CD4-positive, CD25-positive, alpha-beta regulatory T cell (primary cell): ENCODE measurements around the gene ZNF239. TPM values are rescaled to one million over a fixed set of nuclear protein-coding genes. Genes with fewer than 3 reads are reported as not detected.

ENCODE experiments used
- ATAC-seq, 2 donors: fragments of 150-1000 bp; cut with Tn5 transposase; one replicate each; pipeline ENCODE4 v1.10.0; 2021; ENCODE audit warnings: low read depth in 2 of 2, moderate number of reproducible peaks in 2 of 2, moderate library complexity in 1 of 2
- DNase-seq, 3 donors: peaks; one replicate each; pipeline versions ENCODE4 v3.0.0 to v3.0.0-alpha.2; 2012 to 2022; ENCODE audit warnings: mixed read lengths in 1 of 3
- H3K27ac ChIP-seq: one replicate; pipeline ENCODE4 v1.7.0; 2013; ENCODE audit warnings: mild to moderate bottlenecking, low read length; ENCODE audit not compliant: insufficient read depth, poor library complexity, severe bottlenecking
- H3K27me3 ChIP-seq: one replicate; pipeline ENCODE4 v1.7.0; 2013; ENCODE audit warnings: low read length; ENCODE audit not compliant: control insufficient read depth, insufficient read depth
- H3K36me3 ChIP-seq: one replicate; pipeline ENCODE4 v1.7.0; 2013; ENCODE audit warnings: mild to moderate bottlenecking, low read length, moderate library complexity; ENCODE audit not compliant: control insufficient read depth, insufficient read depth
- H3K4me1 ChIP-seq: 2 replicates; pipeline ENCODE4 v1.7.0; 2013; ENCODE audit warnings: mild to moderate bottlenecking, low read length; ENCODE audit not compliant: insufficient read depth, control insufficient read depth, poor library complexity, severe bottlenecking
- H3K4me3 ChIP-seq: one replicate; pipeline ENCODE4 v1.7.0; 2013; ENCODE audit warnings: low read depth, mild to moderate bottlenecking, low read length, moderate library complexity
- H3K9me3 ChIP-seq, 2 experiments: 1 replicate in 1 of 2; 2 replicates in 1 of 2; pipeline ENCODE4 v1.7.0; 2013; ENCODE audit warnings: low read length in 2 of 2, mild to moderate bottlenecking in 1 of 2, moderate library complexity in 1 of 2; ENCODE audit not compliant: control insufficient read depth in 2 of 2
- H3K27ac Mint-ChIP-seq, 3 donors: one replicate each; pipeline ENCODE4 v1.8.0; 2020 to 2022; ENCODE audit warnings: mild to moderate bottlenecking in 3 of 3, mixed read lengths in 3 of 3, moderate library complexity in 2 of 3
- H3K27me3 Mint-ChIP-seq: one replicate; pipeline ENCODE4 v1.8.0; 2022; ENCODE audit warnings: mild to moderate bottlenecking, mixed read lengths
- H3K36me3 Mint-ChIP-seq: one replicate; pipeline ENCODE4 v1.8.0; 2020; ENCODE audit warnings: mixed read lengths
- H3K4me1 Mint-ChIP-seq, 4 donors: one replicate each; pipeline ENCODE4 v1.8.0; 2020 to 2022; ENCODE audit warnings: mixed read lengths in 4 of 4, mild to moderate bottlenecking in 1 of 4
- H3K4me3 Mint-ChIP-seq, 4 donors: one replicate each; pipeline ENCODE4 v1.8.0; 2020 to 2022; ENCODE audit warnings: mild to moderate bottlenecking in 4 of 4, mixed read lengths in 4 of 4, moderate library complexity in 3 of 4
- H3K9me3 Mint-ChIP-seq, 7 donors: one replicate each; pipeline ENCODE4 v1.8.0; 2020 to 2022; ENCODE audit warnings: mixed read lengths in 7 of 7, mild to moderate bottlenecking in 3 of 7, moderate library complexity in 2 of 7
- polyA plus RNA-seq, 4 donors: library from polyadenylated mRNA; unstranded; fragments of 300-500 nt; fragmentation: Illumina TruSeq; gene quantifications; one replicate each; pipeline ENCODE4 v1.2.3, GENCODE V29; 2021
- total RNA-seq: library from RNA; stranded (reverse); gene quantifications from one replicate; pipeline ENCODE4 v1.2.3, GENCODE V29; 2022

The ZNF239 gene
- 0.81 TPM for total RNA-seq
- polyA plus RNA-seq, result 1 to 10 TPM in 3 of 4 donors, under 1 TPM in 1; 0.75 to 2.6 (median 1.7) TPM

GRCh38 chr10:43574001-43574892 lies at the start of gene ZNF239:
Gene ZNF239 (minus strand): TSS chr10:43574616. CDS start chr10:43558079, 16,537 bp downstream.
- peaks cover 8% of the 10 kb centered on the region for H3K36me3 Mint-ChIP-seq
- Histone ChIP-seq H3K4me3 (peak within 1 kb of the TSS; percentile 87), H3K27me3 (no peaks in the 10 kb centered on the region), H3K4me1 (peaks cover 24% of the 10 kb centered on the region), H3K9me3 (no peaks in the 10 kb centered on the region), H3K27ac (peak within 1 kb of the TSS; percentile 78), H3K36me3 (no peaks in the 10 kb centered on the region)
- no peaks in the 10 kb centered on the region for H3K27me3 Mint-ChIP-seq
- ATAC-seq, result peak; percentile 87 to 90
- peaks cover 26 to 63% (median 32%) of the 10 kb centered on the region in 4 donors for H3K4me1 Mint-ChIP-seq
- DNase-seq, result peak; percentile 72 to 84 (median 80)
- peak within 1 kb of the TSS; percentile 82 to 95 (median 90) for H3K4me3 Mint-ChIP-seq
- peaks cover 0 to 4% (median 0%) of the 10 kb centered on the region in 7 donors for H3K9me3 Mint-ChIP-seq
- H3K27ac Mint-ChIP-seq, result peak within 1 kb of the TSS; percentile 94 to 99 (median 96)

GRCh38 chr10:43623351-43623750 lies 48.9 kb upstream of the ZNF239 start:
- Mint-ChIP-seq H3K9me3 (peaks cover 0 to 23% (median 5%) of the 10 kb centered on the region in 7 donors), H3K27me3 (peaks cover 4% of the 10 kb centered on the region), H3K4me1 (peaks cover 3 to 21% (median 9%) of the 10 kb centered on the region in 4 donors), H3K4me3 (peak overlapping the region in 3 of 4 donors; percentile 80 to 86 (median 83)), H3K27ac (peak overlapping the region; percentile 22 to 46 (median 34)), H3K36me3 (peaks cover 5% of the 10 kb centered on the region)
- Histone ChIP-seq H3K4me1 (no peaks in the 10 kb centered on the region), H3K36me3 (no peaks in the 10 kb centered on the region), H3K9me3 (peaks cover 9 to 27% of the 10 kb centered on the region in 2 experiments), H3K27ac (no peak overlapping the region), H3K4me3 (peak overlapping the region; percentile 75), H3K27me3 (no peaks in the 10 kb centered on the region)
- DNase-seq (peak in 2 of 3 donors; percentile 15 to 41), ATAC-seq (no peak)

GRCh38 chr10:43622038-43622437 lies 47.6 kb upstream of the ZNF239 start:
- Mint-ChIP-seq H3K27me3 (peaks cover 4% of the 10 kb centered on the region), H3K36me3 (peaks cover 6% of the 10 kb centered on the region), H3K4me3 (peak overlapping the region in 3 of 4 donors; percentile 2 to 15 (median 5)), H3K9me3 (peaks cover 0 to 26% (median 9%) of the 10 kb centered on the region in 7 donors), H3K27ac (peak overlapping the region in 1 of 3 donors; percentile 9), H3K4me1 (peaks cover 3 to 21% (median 9%) of the 10 kb centered on the region in 4 donors)
- peaks cover 15 to 38% of the 10 kb centered on the region in 2 experiments for H3K9me3 ChIP-seq
- no peak overlapping the region for H3K4me3 ChIP-seq
- no peaks in the 10 kb centered on the region for H3K4me1 ChIP-seq
- no peak for DNase-seq
- no peaks in the 10 kb centered on the region for H3K27me3 ChIP-seq
- H3K27ac ChIP-seq, result no peak overlapping the region
- no peak for ATAC-seq
- peaks cover 3% of the 10 kb centered on the region for H3K36me3 ChIP-seq

DNA sequence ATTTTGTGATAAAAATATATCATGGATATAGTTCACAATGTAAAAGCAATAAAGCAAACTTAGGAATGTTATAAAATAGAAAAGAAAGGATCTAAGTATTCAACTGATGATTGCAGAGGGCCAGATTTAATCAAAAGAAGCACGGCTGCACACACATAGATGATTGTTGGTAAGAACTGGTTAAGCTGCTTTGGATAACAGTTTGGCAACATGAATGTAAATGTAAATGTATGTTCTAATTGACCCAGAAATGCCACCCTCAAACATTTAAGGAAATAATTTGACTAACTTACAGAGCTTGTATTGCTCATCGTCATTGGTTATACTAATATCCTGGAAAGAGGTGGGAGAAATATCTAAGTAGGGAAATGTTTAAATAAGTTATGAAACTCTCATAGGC lies 45.0 kb upstream of the ZNF239 start:
- DNase-seq (no peak), ATAC-seq (no peak)
- no peak overlapping the region for H3K4me3 Mint-ChIP-seq
- peaks cover 36 to 55% of the 10 kb centered on the region in 2 experiments for H3K9me3 ChIP-seq
- H3K4me1 Mint-ChIP-seq, result peaks cover 3 to 21% (median 9%) of the 10 kb centered on the region in 4 donors
- peaks cover 20% of the 10 kb centered on the region for H3K36me3 ChIP-seq
- no peak overlapping the region for H3K27ac ChIP-seq
- H3K4me3 ChIP-seq, result no peak overlapping the region
- no peaks in the 10 kb centered on the region for H3K27me3 Mint-ChIP-seq
- H3K9me3 Mint-ChIP-seq, result peaks cover 0 to 46% (median 17%) of the 10 kb centered on the region in 7 donors
- peaks cover 31% of the 10 kb centered on the region for H3K36me3 Mint-ChIP-seq
- no peaks in the 10 kb centered on the region for H3K4me1 ChIP-seq
- H3K27ac Mint-ChIP-seq, result no peak overlapping the region
- H3K27me3 ChIP-seq, result no peaks in the 10 kb centered on the region

DNA sequence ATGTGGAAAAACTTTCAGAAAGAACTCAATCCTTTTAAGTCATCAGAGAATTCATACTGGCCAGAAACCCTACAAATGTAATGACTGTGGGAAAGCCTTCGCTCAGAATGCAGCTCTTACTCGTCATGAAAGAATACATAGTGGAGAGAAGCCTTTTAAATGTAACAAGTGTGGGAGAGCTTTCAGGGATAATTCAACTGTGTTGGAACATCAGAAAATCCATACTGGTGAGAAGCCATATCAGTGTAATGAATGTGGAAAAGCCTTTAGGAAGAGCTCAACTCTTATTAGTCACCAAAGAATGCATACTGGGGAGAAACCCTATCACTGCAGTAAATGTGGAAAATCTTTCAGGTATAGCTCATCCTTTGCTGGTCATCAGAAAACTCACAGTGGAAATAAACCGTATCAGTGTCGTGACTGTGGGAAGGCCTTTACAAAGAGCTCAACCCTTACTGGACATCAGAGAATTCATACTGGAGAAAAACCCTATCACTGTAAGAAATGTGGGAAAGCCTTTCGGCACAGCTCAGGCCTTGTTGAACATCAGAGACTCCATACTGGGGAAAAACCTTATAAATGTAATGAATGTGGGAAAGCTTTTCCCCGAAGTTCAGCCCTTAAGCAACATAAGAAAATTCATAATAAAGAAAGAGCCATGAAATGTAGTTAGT lies 42.4 kb upstream of the ZNF239 start:
- no peaks in the 10 kb centered on the region for H3K4me1 ChIP-seq
- Mint-ChIP-seq H3K27ac (no peak overlapping the region), H3K27me3 (no peaks in the 10 kb centered on the region), H3K4me3 (no peak overlapping the region), H3K36me3 (peaks cover 48% of the 10 kb centered on the region), H3K9me3 (peaks cover 0 to 49% (median 19%) of the 10 kb centered on the region in 7 donors), H3K4me1 (peaks cover 0 to 2% (median 0%) of the 10 kb centered on the region in 4 donors)
- H3K27me3 ChIP-seq, result no peaks in the 10 kb centered on the region
- no peak for ATAC-seq
- no peak for DNase-seq
- H3K36me3 ChIP-seq, result peaks cover 39% of the 10 kb centered on the region
- H3K9me3 ChIP-seq, result peaks cover 43 to 50% of the 10 kb centered on the region in 2 experiments
- H3K27ac ChIP-seq, result no peak overlapping the region
- no peak overlapping the region for H3K4me3 ChIP-seq

GRCh38 chr10:43610636-43611035 lies 36.2 kb upstream of the ZNF239 start:
- Histone ChIP-seq H3K27me3 (no peaks in the 10 kb centered on the region), H3K9me3 (peaks cover 3 to 15% of the 10 kb centered on the region in 2 experiments), H3K27ac (no peak overlapping the region), H3K36me3 (peaks cover 42% of the 10 kb centered on the region), H3K4me3 (no peak overlapping the region), H3K4me1 (peaks cover 10% of the 10 kb centered on the region)
- DNase-seq (no peak), ATAC-seq (no peak)
- Mint-ChIP-seq H3K4me3 (peak overlapping the region in 2 of 4 donors; percentile 72 to 77), H3K27me3 (no peaks in the 10 kb centered on the region), H3K27ac (no peak overlapping the region), H3K9me3 (peaks cover 0 to 13% (median 5%) of the 10 kb centered on the region in 7 donors), H3K4me1 (peaks cover 20 to 28% (median 23%) of the 10 kb centered on the region in 4 donors), H3K36me3 (peaks cover 63% of the 10 kb centered on the region)

DNA sequence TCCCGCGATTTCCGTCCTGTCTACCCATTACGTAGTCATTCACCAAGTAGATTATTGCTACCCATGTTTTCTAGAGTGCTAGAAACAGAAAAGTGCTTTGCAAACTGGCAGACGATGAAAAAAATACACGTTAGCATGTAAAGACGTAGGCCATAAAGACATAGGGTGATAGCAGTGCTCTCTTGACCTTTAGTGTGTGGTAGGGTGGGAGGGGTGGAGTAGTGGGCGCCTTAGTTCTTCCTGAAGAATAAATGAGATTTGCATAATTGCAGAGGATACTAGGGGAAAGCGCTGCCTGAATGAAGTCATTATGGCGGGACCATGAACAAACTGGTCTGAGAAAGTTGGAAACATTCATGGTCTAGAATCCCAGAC lies 32.8 kb upstream of the ZNF239 start:
- Mint-ChIP-seq H3K4me1 (peaks cover 20 to 28% (median 24%) of the 10 kb centered on the region in 4 donors), H3K4me3 (peak overlapping the region; percentile 85 to 90 (median 88)), H3K36me3 (peaks cover 33% of the 10 kb centered on the region), H3K9me3 (peaks cover 0 to 3% (median 0%) of the 10 kb centered on the region in 7 donors), H3K27ac (peak overlapping the region; percentile 74 to 85 (median 80)), H3K27me3 (no peaks in the 10 kb centered on the region)
- Histone ChIP-seq H3K9me3 (peaks cover 0 to 2% of the 10 kb centered on the region in 2 experiments), H3K27ac (no peak overlapping the region), H3K36me3 (peaks cover 21% of the 10 kb centered on the region), H3K27me3 (no peaks in the 10 kb centered on the region), H3K4me1 (peaks cover 10% of the 10 kb centered on the region), H3K4me3 (peak overlapping the region; percentile 66)
- DNase-seq, result no peak
- ATAC-seq, result no peak
